ENCODE measurements around the gene CFAP119.

DNA sequence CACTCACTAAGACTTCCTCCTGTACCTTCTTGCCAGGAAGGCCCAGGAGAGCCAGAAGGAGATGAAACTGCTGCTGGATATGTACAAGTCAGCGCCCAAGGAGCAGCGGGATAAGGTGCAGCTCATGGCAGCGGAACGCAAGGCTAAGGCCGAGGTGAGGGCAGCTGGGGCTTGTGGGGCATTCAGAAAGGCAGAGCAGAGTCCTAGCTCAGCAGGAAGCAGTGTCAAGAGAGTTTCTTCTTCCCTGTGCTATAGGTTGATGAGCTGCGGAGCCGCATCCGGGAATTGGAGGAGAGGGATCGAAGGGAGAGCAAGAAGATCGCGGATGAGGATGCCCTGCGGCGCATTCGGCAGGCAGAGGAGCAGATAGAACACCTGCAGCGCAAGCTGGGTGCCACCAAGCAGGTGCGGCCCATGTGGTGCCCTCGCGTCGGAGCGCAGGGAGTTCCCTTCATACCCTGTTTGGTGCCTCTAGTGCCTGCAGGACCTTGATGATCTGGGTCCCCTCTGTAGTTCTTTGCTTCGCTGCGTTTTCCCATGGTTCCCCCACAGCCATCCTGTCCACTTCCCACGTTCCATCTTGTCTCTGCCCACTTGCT is 6.8 kb upstream of the CFAP119 start:
- TF ChIP-seq, protein P1, sequence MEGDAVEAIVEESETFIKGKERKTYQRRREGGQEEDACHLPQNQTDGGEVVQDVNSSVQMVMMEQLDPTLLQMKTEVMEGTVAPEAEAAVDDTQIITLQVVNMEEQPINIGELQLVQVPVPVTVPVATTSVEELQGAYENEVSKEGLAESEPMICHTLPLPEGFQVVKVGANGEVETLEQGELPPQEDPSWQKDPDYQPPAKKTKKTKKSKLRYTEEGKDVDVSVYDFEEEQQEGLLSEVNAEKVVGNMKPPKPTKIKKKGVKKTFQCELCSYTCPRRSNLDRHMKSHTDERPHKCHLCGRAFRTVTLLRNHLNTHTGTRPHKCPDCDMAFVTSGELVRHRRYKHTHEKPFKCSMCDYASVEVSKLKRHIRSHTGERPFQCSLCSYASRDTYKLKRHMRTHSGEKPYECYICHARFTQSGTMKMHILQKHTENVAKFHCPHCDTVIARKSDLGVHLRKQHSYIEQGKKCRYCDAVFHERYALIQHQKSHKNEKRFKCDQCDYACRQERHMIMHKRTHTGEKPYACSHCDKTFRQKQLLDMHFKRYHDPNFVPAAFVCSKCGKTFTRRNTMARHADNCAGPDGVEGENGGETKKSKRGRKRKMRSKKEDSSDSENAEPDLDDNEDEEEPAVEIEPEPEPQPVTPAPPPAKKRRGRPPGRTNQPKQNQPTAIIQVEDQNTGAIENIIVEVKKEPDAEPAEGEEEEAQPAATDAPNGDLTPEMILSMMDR (IDR thresholded peaks at IDR 0.05; ENCODE audit: insufficient read depth, low read length) = no peak
- TF ChIP-seq GABPA (IDR thresholded peaks at IDR 0.05; ENCODE audit: low read depth) (no peak), POLR2AphosphoS5 (IDR thresholded peaks at IDR 0.05; ENCODE audit: low read depth) (no peak)

All from HL-60 (cell line).